Gastrocnemius medialis (tissue), 4 donors: ENCODE measurements around the gene GALNT17. TPM values are rescaled to one million over a fixed set of nuclear protein-coding genes. Genes with fewer than 3 reads are reported as not detected.
A peak's percentile ranks its signal among the peaks of the same experiment; 100 is the strongest.

Source experiments
- ATAC-seq, 2 donors: fragments of 150-250 bp; one replicate each; pipeline ENCODE4 v1.9.1; 2016
- DNase-seq, 2 donors: peaks; one replicate each; pipeline ENCODE4 v3.0.0-alpha.2; 2019
- H3K27ac ChIP-seq, 4 donors: fragments of 200-600 bp; sonication (generic); 1 replicate in 1 of 4; 2 replicates in 3 of 4; pipeline ENCODE4 v1.5.1; 2016 to 2018; ENCODE audit warnings: mild to moderate bottlenecking in 2 of 4, moderate library complexity in 1 of 4
- H3K27me3 ChIP-seq, 3 donors: fragments of 200-600 bp; sonication (generic) in 2 of 3; 1 replicate in 1 of 3; 2 replicates in 2 of 3; pipeline versions ENCODE4 v1.5.1 to v1.6.0; 2016 to 2019; ENCODE audit warnings: mild to moderate bottlenecking in 1 of 3, moderate library complexity in 1 of 3
- H3K36me3 ChIP-seq, 2 donors: fragments of 200-600 bp; sonication (generic) in 1 of 2; one replicate each; pipeline ENCODE4 v1.5.1; 2017 to 2018
- H3K4me1 ChIP-seq, 2 donors: fragments of 200-600 bp; sonication (generic) in 1 of 2; one replicate each; pipeline ENCODE4 v1.5.1; 2016 to 2017; ENCODE audit warnings: mild to moderate bottlenecking in 2 of 2
- H3K4me3 ChIP-seq, 4 donors: fragments of 200-600 bp; sonication (generic) in 3 of 4; 1 replicate in 1 of 4; 2 replicates in 3 of 4; pipeline ENCODE4 v1.5.1; 2016 to 2019; ENCODE audit warnings: mild to moderate bottlenecking in 2 of 4
- H3K9me3 ChIP-seq, 3 donors: fragments of 200-600 bp; sonication (generic) in 2 of 3; 1 replicate in 1 of 3; 2 replicates in 2 of 3; pipeline ENCODE4 v1.5.1; 2016 to 2019
- POLR2A ChIP-seq, 2 donors: fragments of 450-650 bp; IDR thresholded peaks; one replicate each; pipeline ENCODE4 v1.6.1; 2017; ENCODE audit warnings: antibody characterized with exemption in 2 of 2, mild to moderate bottlenecking in 2 of 2, moderate library complexity in 2 of 2
- in situ Hi-C, 4 donors: fragments of 200-750 bp; cut with MboI; loops; one replicate each; pipeline versions ENCODE4 v1.15.0 to v1.8.0; 2017; ENCODE audit warnings: low sequenced_read_pairs in 4 of 4
- intact Hi-C: fragments of 100-400 bp; cut with DNase I; formaldehyde crosslinking; loops from one replicate; pipeline ENCODE4 v1.15.1; 2023; ENCODE audit warnings: low total_unique reads
- total RNA-seq, 4 donors: library from RNA; depleted of rRNA; stranded (reverse); fragments of >200 nt; gene quantifications; one replicate each; pipeline versions ENCODE4 v1.1.0 to v1.2.3, GENCODE V29; 2016
- TF ChIP-seq, protein P1 (sequence below), 5 experiments: fragments of 450-650 bp in 3 of 5; fragments of 200-600 bp in 2 of 5; sonication (generic) in 2 of 5; IDR thresholded peaks in 4 of 5; conservative IDR thresholded peaks in 1 of 5; 1 replicate in 4 of 5; 2 replicates in 1 of 5; pipeline ENCODE4 v1.5.1; 2016 to 2019; ENCODE audit warnings: antibody characterized with exemption in 5 of 5, mild to moderate bottlenecking in 3 of 5, moderate library complexity in 3 of 5

The GALNT17 gene
- total RNA-seq, 4 donors from 2014 or later: 1.9 to 13.0 (median 12.3) TPM

DNA sequence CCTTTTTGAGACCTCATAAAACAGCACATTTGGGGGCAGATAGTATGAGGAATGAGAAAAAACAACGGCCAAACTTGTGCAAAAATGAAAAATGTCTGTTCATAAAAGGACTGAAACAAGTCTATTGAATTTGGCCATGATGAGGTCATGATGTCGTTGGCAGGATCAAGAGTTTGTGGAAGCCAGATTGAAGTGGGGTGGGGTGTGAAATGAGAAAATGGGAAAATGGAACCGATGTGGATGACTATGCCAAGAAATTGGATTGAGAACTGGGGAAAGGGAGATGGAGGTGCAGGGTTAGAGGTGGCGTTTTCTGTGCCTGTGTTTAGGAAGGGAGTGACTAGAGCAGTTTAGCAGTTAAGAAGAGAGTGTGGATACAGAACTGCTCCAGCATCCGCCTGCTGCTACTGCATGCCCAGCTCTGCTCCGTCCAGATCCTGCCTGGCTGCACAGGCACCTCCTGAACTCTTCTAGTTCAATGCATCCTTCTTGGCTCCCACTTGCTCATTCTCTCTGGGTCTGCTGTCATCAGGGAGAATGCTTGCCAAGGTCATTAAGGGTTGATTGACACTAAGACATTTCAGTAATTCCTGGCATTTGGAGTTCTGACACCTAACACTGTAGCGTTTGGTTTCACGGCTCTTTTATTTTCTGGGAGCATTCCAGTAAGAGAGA, 111.9 kb downstream of the GALNT17 start:
- H3K27ac ChIP-seq: no peak overlapping the region
- intact Hi-C loops: loop anchor here (5.0 kb wide), 1 partner anchor 33 kb away; no protein-coding TSS in a partner anchor

DNA sequence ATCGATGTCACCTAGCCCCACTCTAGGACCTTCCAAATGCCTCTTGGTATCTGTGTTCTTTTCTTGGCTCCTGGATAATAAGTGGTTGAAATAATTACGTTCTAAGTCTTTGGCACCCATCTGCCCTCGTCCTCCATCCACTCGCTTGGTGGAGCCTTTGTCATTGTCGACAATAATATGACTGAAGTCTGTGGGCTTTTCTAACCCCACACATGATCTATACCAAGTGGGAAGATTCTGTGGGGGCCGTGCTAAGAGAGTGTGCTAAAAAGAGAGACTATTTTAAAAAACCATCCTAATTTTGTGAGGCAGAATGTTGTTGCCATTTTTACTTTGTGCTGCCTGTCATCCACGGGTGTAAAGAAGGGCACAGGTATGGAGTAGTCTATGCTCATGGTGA, 113.1 kb downstream of the GALNT17 start:
- ATAC-seq (no peak), DNase-seq (no peak)
- intact Hi-C loops (no loop called here), in situ Hi-C loops (no loop called here)
- Histone ChIP-seq H3K4me1 (peaks cover 3 to 12% of the 10 kb centered on the region in 2 donors), H3K27ac (no peak overlapping the region), H3K36me3 (no peaks in the 10 kb centered on the region), H3K9me3 (no peaks in the 10 kb centered on the region), H3K4me3 (no peak overlapping the region), H3K27me3 (no peaks in the 10 kb centered on the region)
- no peak for TF ChIP-seq POLR2A (IDR thresholded peaks at IDR 0.05)
- TF ChIP-seq, protein P1, sequence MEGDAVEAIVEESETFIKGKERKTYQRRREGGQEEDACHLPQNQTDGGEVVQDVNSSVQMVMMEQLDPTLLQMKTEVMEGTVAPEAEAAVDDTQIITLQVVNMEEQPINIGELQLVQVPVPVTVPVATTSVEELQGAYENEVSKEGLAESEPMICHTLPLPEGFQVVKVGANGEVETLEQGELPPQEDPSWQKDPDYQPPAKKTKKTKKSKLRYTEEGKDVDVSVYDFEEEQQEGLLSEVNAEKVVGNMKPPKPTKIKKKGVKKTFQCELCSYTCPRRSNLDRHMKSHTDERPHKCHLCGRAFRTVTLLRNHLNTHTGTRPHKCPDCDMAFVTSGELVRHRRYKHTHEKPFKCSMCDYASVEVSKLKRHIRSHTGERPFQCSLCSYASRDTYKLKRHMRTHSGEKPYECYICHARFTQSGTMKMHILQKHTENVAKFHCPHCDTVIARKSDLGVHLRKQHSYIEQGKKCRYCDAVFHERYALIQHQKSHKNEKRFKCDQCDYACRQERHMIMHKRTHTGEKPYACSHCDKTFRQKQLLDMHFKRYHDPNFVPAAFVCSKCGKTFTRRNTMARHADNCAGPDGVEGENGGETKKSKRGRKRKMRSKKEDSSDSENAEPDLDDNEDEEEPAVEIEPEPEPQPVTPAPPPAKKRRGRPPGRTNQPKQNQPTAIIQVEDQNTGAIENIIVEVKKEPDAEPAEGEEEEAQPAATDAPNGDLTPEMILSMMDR (IDR thresholded peaks at IDR 0.05 in 4 of 5, conservative IDR thresholded peaks at IDR 0.05 in 1 of 5): no peak

More for the DNA sequence above, 111.9 kb downstream of the GALNT17 start:
- H3K4me3 ChIP-seq: no peak overlapping the region
- no peaks in the 10 kb centered on the region for H3K9me3 ChIP-seq
- DNase-seq: no peak
- no peaks in the 10 kb centered on the region for H3K27me3 ChIP-seq
- H3K4me1 ChIP-seq: peaks cover 13 to 24% of the 10 kb centered on the region in 2 donors
- TF ChIP-seq, protein P1 (IDR thresholded peaks at IDR 0.05 in 4 of 5, conservative IDR thresholded peaks at IDR 0.05 in 1 of 5): no peak
- TF ChIP-seq POLR2A (IDR thresholded peaks at IDR 0.05): no peak
- in situ Hi-C loops: no loop called here
- peak in 1 of 2 donors; percentile 16 for ATAC-seq
- no peaks in the 10 kb centered on the region for H3K36me3 ChIP-seq

DNA sequence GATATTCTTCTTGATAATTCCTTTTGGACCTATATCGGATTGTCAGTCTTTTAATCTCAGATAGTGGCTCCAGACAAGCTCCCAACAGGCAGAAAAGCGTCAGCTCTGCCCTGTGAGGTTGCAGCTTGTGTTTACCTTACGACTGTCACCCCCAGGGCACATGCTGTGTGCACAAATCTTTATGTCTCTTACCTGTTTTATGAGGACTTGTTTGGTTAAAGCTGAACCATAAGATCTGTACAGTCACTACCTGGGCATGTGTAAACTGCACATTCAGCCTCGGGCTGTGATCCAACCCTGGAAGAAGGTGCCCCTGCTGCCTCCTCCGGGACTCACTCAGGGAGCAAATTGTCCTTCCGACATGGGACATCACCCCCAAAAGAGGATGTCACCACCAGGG, 119.8 kb downstream of the GALNT17 start:
- H3K4me3 ChIP-seq: no peak overlapping the region
- TF ChIP-seq POLR2A (IDR thresholded peaks at IDR 0.05): no peak
- TF ChIP-seq, protein P1 (IDR thresholded peaks at IDR 0.05 in 4 of 5, conservative IDR thresholded peaks at IDR 0.05 in 1 of 5): no peak
- no peaks in the 10 kb centered on the region for H3K27me3 ChIP-seq
- in situ Hi-C loops (no loop called here), intact Hi-C loops (no loop called here)
- no peaks in the 10 kb centered on the region for H3K36me3 ChIP-seq
- H3K9me3 ChIP-seq: no peaks in the 10 kb centered on the region
- H3K27ac ChIP-seq: no peak overlapping the region
- DNase-seq (no peak), ATAC-seq (no peak)
- H3K4me1 ChIP-seq: no peaks in the 10 kb centered on the region

DNA sequence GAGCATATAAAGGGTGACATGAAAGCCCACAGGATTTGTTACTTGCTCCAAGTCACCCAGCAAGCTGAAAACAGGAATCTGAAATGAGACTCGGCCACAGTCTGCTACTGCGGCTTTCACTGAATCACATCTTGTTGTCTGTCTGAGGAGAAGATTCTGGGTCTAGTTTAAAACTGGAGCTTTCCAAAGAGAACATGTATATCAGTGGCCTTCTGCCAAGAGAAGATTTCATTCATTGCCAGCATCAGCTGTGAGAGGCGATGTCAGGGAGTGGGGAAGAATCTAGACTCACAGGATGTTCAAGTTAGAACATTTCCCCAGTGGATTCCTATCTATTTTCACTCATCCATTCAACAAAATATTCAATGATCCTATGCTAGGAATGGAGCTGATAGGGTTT, 122.8 kb downstream of the GALNT17 start:
- in situ Hi-C loops: no loop called here
- Histone ChIP-seq H3K36me3 (no peaks in the 10 kb centered on the region), H3K27ac (no peak overlapping the region), H3K27me3 (no peaks in the 10 kb centered on the region), H3K4me3 (no peak overlapping the region), H3K9me3 (no peaks in the 10 kb centered on the region), H3K4me1 (no peaks in the 10 kb centered on the region)
- DNase-seq (no peak), ATAC-seq (no peak)
- intact Hi-C loops: no loop called here
- TF ChIP-seq POLR2A (IDR thresholded peaks at IDR 0.05): no peak
- TF ChIP-seq, protein P1 (IDR thresholded peaks at IDR 0.05 in 4 of 5, conservative IDR thresholded peaks at IDR 0.05 in 1 of 5): no peak
